Measurements from ENCODE around the gene MAN1B1.
"Not testable (repeated sequence)": the region's sequence is repeated elsewhere in the genome, so short reads cannot be mapped to it uniquely, and the experiment has no call there.

The MAN1B1 gene

DNA sequence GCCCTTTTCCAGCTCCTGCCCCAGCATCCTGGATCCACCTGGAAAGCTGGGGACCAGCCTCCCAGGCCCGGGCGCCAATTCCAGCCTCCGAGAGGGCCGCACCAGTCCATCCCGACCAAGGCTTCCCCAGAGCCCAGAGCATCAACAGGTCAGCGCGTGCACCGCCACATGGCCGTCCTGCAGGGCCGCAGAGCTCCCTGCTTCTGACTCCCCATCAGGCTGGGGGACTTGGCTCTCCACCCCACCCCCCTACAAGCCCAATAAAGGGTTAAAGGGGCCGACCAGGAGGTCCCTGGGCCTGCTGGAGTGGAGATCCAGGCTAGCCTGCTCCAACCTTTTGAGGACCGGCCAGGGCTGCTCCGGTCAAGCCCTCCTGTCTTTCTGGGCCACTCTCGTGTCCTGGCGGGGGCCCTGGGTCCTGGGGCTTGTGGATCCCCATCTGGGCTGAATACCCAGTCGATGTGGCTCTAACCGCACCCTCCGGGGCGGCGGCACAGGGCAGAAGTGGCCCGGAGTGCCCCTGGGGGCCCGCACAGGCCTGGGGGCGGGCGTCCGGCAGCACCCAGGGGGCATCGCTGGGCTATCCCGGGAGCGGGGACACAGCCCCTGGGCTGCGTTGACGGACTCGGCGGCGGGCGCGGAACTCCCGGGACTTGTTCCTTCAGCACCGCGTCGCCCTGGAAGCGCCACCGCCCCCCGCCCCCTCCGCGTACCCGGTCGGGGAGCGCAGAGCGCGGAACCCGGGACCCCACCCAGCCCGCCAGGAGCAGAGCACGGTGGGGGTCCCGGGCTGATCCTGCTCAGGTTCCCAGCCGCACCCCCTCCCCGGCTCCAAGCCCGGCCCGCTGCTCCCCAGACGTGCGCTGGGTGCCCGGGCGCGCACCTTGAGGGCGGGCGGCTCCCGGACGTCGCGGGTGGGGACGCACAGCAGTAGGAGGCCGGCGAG lies 33.5 kb upstream of the MAN1B1 start:
- DNase-seq (ENCODE audit: low spot score): no peak

GRCh38 chr9:137053944-137054931 lies 32.5 kb upstream of the MAN1B1 start, which contains the start of gene ENTPD2:
TSS of gene ENTPD2 (minus strand) at chr9:137054061. CDS start at chr9:137053997, 64 bp downstream.
- no peak for DNase-seq (ENCODE audit: low spot score)

DNA sequence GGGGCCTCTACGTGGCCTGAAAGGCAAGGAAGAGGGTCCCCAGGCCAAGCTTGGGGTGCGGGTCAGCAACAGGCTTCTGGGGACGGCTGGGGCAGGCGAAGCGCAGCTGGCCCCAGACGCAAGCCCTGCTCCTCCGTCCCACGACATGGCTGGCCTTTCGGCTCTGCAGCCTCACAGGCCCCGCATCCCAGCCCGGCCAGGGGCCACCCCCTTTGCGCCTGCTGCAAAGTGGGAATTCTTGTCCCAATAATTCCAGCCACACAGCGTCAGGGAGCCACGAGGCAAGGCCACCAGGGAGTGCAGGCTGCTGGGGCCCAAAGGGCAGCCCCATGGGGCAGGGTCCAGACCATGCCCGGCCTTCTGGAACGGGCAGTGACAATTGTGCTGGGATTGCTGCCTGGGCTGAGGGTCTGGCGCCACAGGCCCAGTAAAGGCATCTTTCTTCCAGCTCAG lies 31.8 kb upstream of the MAN1B1 start:
- no peak for DNase-seq (ENCODE audit: low spot score)

GRCh38 chr9:137055385-137056364 lies 31.1 kb upstream of the MAN1B1 start:
- DNase-seq (ENCODE audit: low spot score): no peak

GRCh38 chr9:137056739-137057415 lies 29.9 kb upstream of the MAN1B1 start:
- no peak for DNase-seq (ENCODE audit: low spot score)

DNA sequence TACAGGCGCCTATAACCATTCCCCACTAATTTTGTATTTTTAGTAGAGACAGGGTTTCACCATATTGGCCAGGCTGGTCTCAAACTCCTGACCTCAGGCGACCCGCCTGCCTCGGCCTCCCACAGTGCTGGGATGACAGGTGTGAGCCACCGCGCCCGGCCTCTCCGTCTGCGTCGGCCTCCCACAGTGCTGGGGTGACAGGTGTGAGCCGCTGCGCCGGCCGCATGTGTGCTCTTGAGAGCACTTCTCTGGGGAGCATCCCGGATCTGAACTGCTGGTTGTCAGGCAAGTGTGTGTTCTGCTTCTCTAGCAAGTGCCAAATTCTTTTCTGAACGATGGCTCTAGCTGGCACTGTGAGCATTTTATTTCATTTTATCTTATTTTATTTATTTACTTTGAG lies 29.2 kb upstream of the MAN1B1 start:
- no peak for DNase-seq (ENCODE audit: low spot score)

- no peak for DNase-seq (ENCODE audit: low spot score)
Observed at GRCh38 chr9:137058521-137059234, 28.1 kb upstream of the MAN1B1 start.

- DNase-seq (ENCODE audit: low spot score): no peak
Observed at GRCh38 chr9:137062384-137062783, 24.4 kb upstream of the MAN1B1 start.

DNA sequence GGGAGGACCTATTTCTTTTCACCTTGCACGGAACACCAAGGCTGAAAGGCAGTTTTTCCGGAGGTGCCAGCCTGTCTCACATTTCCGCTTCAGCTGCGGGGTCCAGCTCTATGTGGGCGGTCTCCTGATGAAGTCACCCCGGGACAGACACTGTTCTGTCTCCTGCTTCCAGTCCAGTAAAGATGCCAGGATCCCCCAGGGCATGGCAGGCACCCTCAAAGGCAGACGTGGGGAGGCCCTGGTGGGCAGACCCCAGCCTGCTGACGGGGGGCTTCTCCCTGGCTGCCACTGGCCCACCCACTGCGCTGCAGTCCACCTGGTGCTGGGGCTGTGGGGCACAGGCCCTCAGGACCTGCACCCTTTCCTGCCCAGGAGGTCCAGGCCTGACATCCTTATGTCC lies 24.0 kb upstream of the MAN1B1 start:
- DNase-seq (ENCODE audit: low spot score): not testable (repeated sequence)

- DNase-seq (ENCODE audit: low spot score): no peak
Observed at GRCh38 chr9:137063311-137064026, 23.3 kb upstream of the MAN1B1 start.

GRCh38 chr9:137064027-137064879 lies 22.5 kb upstream of the MAN1B1 start:
- peak; percentile 65 for DNase-seq (ENCODE audit: low spot score)

DNA sequence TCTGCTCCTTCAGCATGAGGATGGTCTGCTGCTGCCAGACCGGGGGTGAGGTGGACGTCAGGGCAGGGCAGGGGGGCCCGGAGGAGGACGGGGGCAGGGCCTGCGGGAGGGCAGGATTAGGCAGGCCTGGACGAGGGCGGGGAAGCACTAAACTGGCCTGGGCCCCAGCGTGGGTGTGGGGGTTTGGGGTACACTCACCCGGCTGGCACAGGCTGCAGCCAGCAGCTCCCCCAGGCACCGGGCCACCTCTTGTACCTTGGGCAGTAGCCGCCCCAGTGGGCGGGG lies 22.0 kb upstream of the MAN1B1 start:
- no peak for DNase-seq (ENCODE audit: low spot score)

- DNase-seq (ENCODE audit: low spot score): no peak
Observed at GRCh38 chr9:137065336-137065967, 21.3 kb upstream of the MAN1B1 start.

- DNase-seq (ENCODE audit: low spot score): no peak
Observed at GRCh38 chr9:137066096-137066861, 20.5 kb upstream of the MAN1B1 start.

- DNase-seq (ENCODE audit: low spot score): peak; percentile 81
Observed at GRCh38 chr9:137067860-137068538, 18.8 kb upstream of the MAN1B1 start.
